Neural cell (in vitro differentiated cells): ENCODE results near the gene LILRB4.

Experiments used
- EZH2 ChIP-seq: fragments of 200-600, 300-800 bp; shearing (Covaris generic), sonication (generic); IDR thresholded peaks from 2 replicates; pipeline ENCODE4 v1.6.1; 2014; ENCODE audit warnings: antibody characterized with exemption, low read length, borderline replicate concordance, mild to moderate bottlenecking; ENCODE audit not compliant: insufficient read depth, poor library complexity, severe bottlenecking
- MXI1 ChIP-seq: fragments of 450-650 bp; conservative IDR thresholded peaks from 2 replicates; pipeline ENCODE4 v1.6.1; 2014; ENCODE audit warnings: antibody characterized with exemption, mild to moderate bottlenecking; ENCODE audit not compliant: poor library complexity, severe bottlenecking
- POLR2AphosphoS5 ChIP-seq: IDR thresholded peaks from 2 replicates; pipeline ENCODE4 v1.6.1; 2012
- REST ChIP-seq: IDR thresholded peaks from 2 replicates; pipeline ENCODE4 v1.6.1; 2012; ENCODE audit warnings: borderline replicate concordance
- SMC3 ChIP-seq: fragments of 450-650 bp; conservative IDR thresholded peaks from 2 replicates; pipeline ENCODE4 v1.6.1; 2014; ENCODE audit warnings: antibody characterized with exemption, mild to moderate bottlenecking, moderate library complexity; ENCODE audit not compliant: poor library complexity
- TAF1 ChIP-seq: IDR thresholded peaks from 2 replicates; pipeline ENCODE4 v1.6.1; 2012; ENCODE audit warnings: low read depth
- TF ChIP-seq, protein P1 (sequence below): fragments of 450-650 bp; IDR thresholded peaks from 2 replicates; pipeline ENCODE4 v1.5.1; 2014; ENCODE audit warnings: antibody characterized with exemption, mild to moderate bottlenecking, moderate library complexity; ENCODE audit not compliant: poor library complexity, severe bottlenecking

- TF ChIP-seq, protein P1, sequence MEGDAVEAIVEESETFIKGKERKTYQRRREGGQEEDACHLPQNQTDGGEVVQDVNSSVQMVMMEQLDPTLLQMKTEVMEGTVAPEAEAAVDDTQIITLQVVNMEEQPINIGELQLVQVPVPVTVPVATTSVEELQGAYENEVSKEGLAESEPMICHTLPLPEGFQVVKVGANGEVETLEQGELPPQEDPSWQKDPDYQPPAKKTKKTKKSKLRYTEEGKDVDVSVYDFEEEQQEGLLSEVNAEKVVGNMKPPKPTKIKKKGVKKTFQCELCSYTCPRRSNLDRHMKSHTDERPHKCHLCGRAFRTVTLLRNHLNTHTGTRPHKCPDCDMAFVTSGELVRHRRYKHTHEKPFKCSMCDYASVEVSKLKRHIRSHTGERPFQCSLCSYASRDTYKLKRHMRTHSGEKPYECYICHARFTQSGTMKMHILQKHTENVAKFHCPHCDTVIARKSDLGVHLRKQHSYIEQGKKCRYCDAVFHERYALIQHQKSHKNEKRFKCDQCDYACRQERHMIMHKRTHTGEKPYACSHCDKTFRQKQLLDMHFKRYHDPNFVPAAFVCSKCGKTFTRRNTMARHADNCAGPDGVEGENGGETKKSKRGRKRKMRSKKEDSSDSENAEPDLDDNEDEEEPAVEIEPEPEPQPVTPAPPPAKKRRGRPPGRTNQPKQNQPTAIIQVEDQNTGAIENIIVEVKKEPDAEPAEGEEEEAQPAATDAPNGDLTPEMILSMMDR = no peak
- TF ChIP-seq POLR2AphosphoS5 = no peak
- no peak for TF ChIP-seq EZH2
- no peak for TF ChIP-seq MXI1
- TF ChIP-seq REST = no peak
- TF ChIP-seq SMC3 = no peak
- TF ChIP-seq TAF1 = no peak
Observed at GRCh38 chr19:54691582-54692297, 29.0 kb downstream of the LILRB4 start.
